GM10248 (cell line): ENCODE results near the gene KLF18.
"Not testable (repeated sequence)": the region's sequence is repeated elsewhere in the genome, so short reads cannot be mapped to it uniquely, and the experiment has no call there.

Source experiments
- CTCF ChIA-PET: fragments of 300-600 bp; sonication (Branson Sonifier 250); formaldehyde crosslinking; extraction: SDS; loops from one replicate; lab custom pipeline; 2021; ENCODE audit warnings: antibody characterized with exemption; lab: Yijun Ruan, JAX
- POLR2A ChIA-PET: fragments of 350-650 bp; sonication (Branson Sonifier 250); formaldehyde crosslinking; extraction: SDS; loops from one replicate; lab custom pipeline; 2020; ENCODE audit warnings: antibody characterized with exemption; lab: Yijun Ruan, JAX
- DNase-seq: peaks from one replicate; pipeline ENCODE4 v3.0.0; 2012; ENCODE audit errors: extremely low spot score
- CTCF ChIP-seq: IDR thresholded peaks from 2 replicates; pipeline ENCODE4 v1.5.1; 2012; ENCODE audit warnings: mild to moderate bottlenecking, low read depth; ENCODE audit errors: extremely low read depth, missing control alignments, control extremely low read depth

The KLF18 gene

GRCh38 chr1:44131411-44131810, 10.0 kb downstream of the KLF18 start:
- CTCF ChIA-PET = no interaction called here
- POLR2A ChIA-PET = no interaction called here
- TF ChIP-seq CTCF = no peak
- DNase-seq = no peak

- ChIA-PET POLR2A (no interaction called here), CTCF (no interaction called here)
- no peak for DNase-seq
- no peak for TF ChIP-seq CTCF
Measured at GRCh38 chr1:44129616-44130500, 11.6 kb downstream of the KLF18 start.

GRCh38 chr1:44120398-44120949, 21.0 kb downstream of the KLF18 start:
- ChIA-PET POLR2A (no interaction called here), CTCF (interaction anchor here (1.1 kb wide), 2 partner anchors 9 to 97 kb away, joined by 3 to 4 read pairs; no protein-coding TSS in a partner anchor)
- DNase-seq = no peak
- TF ChIP-seq CTCF = no peak

GRCh38 chr1:44119525-44119924, 21.9 kb downstream of the KLF18 start:
- no peak for TF ChIP-seq CTCF
- POLR2A ChIA-PET = no interaction called here
- no peak for DNase-seq
- CTCF ChIA-PET = interaction anchor here (1.1 kb wide), 1 partner anchor 98 kb away, joined by 3 read pairs; no protein-coding TSS in a partner anchor

- DNase-seq = no peak
- ChIA-PET CTCF (no interaction called here), POLR2A (no interaction called here)
- no peak for TF ChIP-seq CTCF
Measured at GRCh38 chr1:44118682-44119081, 22.7 kb downstream of the KLF18 start, which contains the start of gene KLF17. Gene KLF17 (plus strand): TSS chr1:44118821. CDS start chr1:44118908, 87 bp downstream.

GRCh38 chr1:44117272-44117671, 24.2 kb downstream of the KLF18 start:
- POLR2A ChIA-PET, DNase-seq: not testable (repeated sequence)
- CTCF ChIA-PET = interaction anchor here (1.5 to 1.6 kb wide), 2 partner anchors 25 to 70 kb away, joined by 3 read pairs; no protein-coding TSS in a partner anchor

- CTCF ChIA-PET = interaction anchor here (0.7 kb wide), 1 partner anchor 11 kb away, joined by 3 read pairs; no protein-coding TSS in a partner anchor
Measured at GRCh38 chr1:44114098-44114497, 27.3 kb downstream of the KLF18 start.

More at GRCh38 chr1:44114098-44114497, 27.3 kb downstream of the KLF18 start:
- no peak for TF ChIP-seq CTCF
- POLR2A ChIA-PET = no interaction called here
- DNase-seq = no peak
